ENCODE data around the gene GPC5.

- TF ChIP-seq, protein P1, sequence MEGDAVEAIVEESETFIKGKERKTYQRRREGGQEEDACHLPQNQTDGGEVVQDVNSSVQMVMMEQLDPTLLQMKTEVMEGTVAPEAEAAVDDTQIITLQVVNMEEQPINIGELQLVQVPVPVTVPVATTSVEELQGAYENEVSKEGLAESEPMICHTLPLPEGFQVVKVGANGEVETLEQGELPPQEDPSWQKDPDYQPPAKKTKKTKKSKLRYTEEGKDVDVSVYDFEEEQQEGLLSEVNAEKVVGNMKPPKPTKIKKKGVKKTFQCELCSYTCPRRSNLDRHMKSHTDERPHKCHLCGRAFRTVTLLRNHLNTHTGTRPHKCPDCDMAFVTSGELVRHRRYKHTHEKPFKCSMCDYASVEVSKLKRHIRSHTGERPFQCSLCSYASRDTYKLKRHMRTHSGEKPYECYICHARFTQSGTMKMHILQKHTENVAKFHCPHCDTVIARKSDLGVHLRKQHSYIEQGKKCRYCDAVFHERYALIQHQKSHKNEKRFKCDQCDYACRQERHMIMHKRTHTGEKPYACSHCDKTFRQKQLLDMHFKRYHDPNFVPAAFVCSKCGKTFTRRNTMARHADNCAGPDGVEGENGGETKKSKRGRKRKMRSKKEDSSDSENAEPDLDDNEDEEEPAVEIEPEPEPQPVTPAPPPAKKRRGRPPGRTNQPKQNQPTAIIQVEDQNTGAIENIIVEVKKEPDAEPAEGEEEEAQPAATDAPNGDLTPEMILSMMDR (conservative IDR thresholded peaks at IDR 0.05; ENCODE audit: low read length): no peak
- TF ChIP-seq EZH2phosphoT487 (IDR thresholded peaks at IDR 0.05; ENCODE audit: borderline replicate concordance, low read depth, low read length): no peak
These were observed 506.2 kb downstream of the GPC5 start for GRCh38 chr13:91904597-91904996.

All from OCI-LY7 (cell line).